ENCODE data around the gene PDS5B.

DNA sequence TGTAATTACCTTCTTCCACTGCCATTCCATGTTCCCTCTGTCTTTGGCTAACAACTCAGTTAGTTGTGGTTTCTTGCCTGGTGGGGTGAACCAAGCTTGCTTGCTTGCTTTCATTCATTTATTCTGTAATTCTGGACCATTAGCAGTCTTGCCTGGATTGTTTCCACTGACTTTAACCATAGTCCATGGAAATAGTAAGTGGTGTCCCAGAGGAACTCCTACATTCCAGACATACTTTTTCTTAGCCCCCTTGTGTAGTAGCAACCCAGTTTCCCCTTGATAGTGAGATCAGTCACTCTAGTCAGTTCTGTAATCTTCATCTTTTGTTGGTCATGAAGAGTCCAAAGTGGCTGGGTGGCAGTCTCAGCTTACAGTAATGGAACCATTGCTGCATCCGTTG is 23.2 kb downstream of the PDS5B start:
- TF ChIP-seq EGR1 (IDR thresholded peaks at IDR 0.05; ENCODE audit: low read depth in 2 of 2) (no peak), RAD21 (IDR thresholded peaks at IDR 0.05) (no peak), CTCF (IDR thresholded peaks at IDR 0.05; ENCODE audit: low read depth, low read length, missing input control) (no peak), HNF4G (IDR thresholded peaks at IDR 0.05) (no peak), YY1 (IDR thresholded peaks at IDR 0.05) (no peak), FOXA1 (IDR thresholded peaks at IDR 0.05) (no peak)
- TF ChIP-seq, protein P1, sequence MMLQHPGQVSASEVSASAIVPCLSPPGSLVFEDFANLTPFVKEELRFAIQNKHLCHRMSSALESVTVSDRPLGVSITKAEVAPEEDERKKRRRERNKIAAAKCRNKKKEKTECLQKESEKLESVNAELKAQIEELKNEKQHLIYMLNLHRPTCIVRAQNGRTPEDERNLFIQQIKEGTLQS (IDR thresholded peaks at IDR 0.05) = no peak
- TF ChIP-seq, protein P2, sequence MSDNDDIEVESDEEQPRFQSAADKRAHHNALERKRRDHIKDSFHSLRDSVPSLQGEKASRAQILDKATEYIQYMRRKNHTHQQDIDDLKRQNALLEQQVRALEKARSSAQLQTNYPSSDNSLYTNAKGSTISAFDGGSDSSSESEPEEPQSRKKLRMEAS (IDR thresholded peaks at IDR 0.05) = no peak

Data from liver (tissue), 3 donors.